SK-N-SH treated with all-trans-retinoic acid at 6 μM for 48 hours (cell line): Measurements from ENCODE around the gene MLST8.

ENCODE experiments used
- ATAC-seq: fragments of 200-7000 bp; cut with Tn5 transposase; 3 replicates; pipeline ENCODE4 v1.9.1; 2020; ENCODE audit warnings: mild to moderate bottlenecking, moderate library complexity
- ARNTL ChIP-seq: fragments of 450-650 bp; formaldehyde crosslinking; IDR thresholded peaks from 2 replicates; pipeline ENCODE4 v1.5.0; 2020; ENCODE audit warnings: low read depth, mild to moderate bottlenecking, moderate library complexity, borderline replicate concordance
- BACH2 ChIP-seq: fragments of 250-450 bp; sonication (Bioruptor Pico); IDR thresholded peaks from 2 replicates; pipeline ENCODE4 v1.9.0; 2021; ENCODE audit warnings: mild to moderate bottlenecking, borderline replicate concordance
- CREB5 ChIP-seq: fragments of 250-450 bp; sonication (Bioruptor Pico); IDR thresholded peaks from 2 replicates; pipeline ENCODE4 v1.5.1; 2020; ENCODE audit warnings: low read depth, mild to moderate bottlenecking, moderate library complexity
- CSRNP3 ChIP-seq: fragments of 250-450 bp; sonication (Bioruptor Pico); IDR thresholded peaks from 2 replicates; pipeline ENCODE4 v1.5.1; 2021; ENCODE audit warnings: mild to moderate bottlenecking, moderate library complexity
- ESRRG ChIP-seq: fragments of 250-450 bp; sonication (Bioruptor Pico); IDR thresholded peaks from 2 replicates; pipeline ENCODE4 v1.6.1; 2021; ENCODE audit warnings: mild to moderate bottlenecking
- GLIS3 ChIP-seq: fragments of 250-450 bp; sonication (Bioruptor Pico); IDR thresholded peaks from 2 replicates; pipeline ENCODE4 v1.5.0; 2020; ENCODE audit warnings: mild to moderate bottlenecking, moderate library complexity
- ISL1 ChIP-seq: fragments of 250-450 bp; sonication (Bioruptor Pico); IDR thresholded peaks from 2 replicates; pipeline ENCODE4 v2.1.2; 2022; ENCODE audit warnings: mild to moderate bottlenecking, moderate library complexity
- OSR1 ChIP-seq: fragments of 250-450 bp; sonication (Bioruptor Pico); IDR thresholded peaks from 2 replicates; pipeline ENCODE4 v1.8.0; 2022; ENCODE audit warnings: moderate library complexity, mild to moderate bottlenecking, inconsistent platforms
- POU6F1 ChIP-seq: fragments of 250-450 bp; sonication (Bioruptor Pico); IDR thresholded peaks from 2 replicates; pipeline ENCODE4 v1.8.0; 2021; ENCODE audit warnings: low read depth, mild to moderate bottlenecking, moderate library complexity, borderline replicate concordance
- PPARA ChIP-seq: fragments of 250-450 bp; sonication (Bioruptor Pico); IDR thresholded peaks from 2 replicates; pipeline ENCODE4 v1.5.0; 2020; ENCODE audit warnings: mild to moderate bottlenecking, borderline replicate concordance
- RARB ChIP-seq: fragments of 250-450 bp; sonication (Bioruptor Pico); IDR thresholded peaks from 2 replicates; pipeline ENCODE4 v1.8.0; 2021; ENCODE audit warnings: mild to moderate bottlenecking, moderate library complexity
- TCF4 ChIP-seq: fragments of 250-450 bp; sonication (Bioruptor Pico); IDR thresholded peaks from 2 replicates; pipeline ENCODE4 v1.8.0; 2021; ENCODE audit warnings: mild to moderate bottlenecking, moderate library complexity, borderline replicate concordance
- TOX ChIP-seq: fragments of 250-450 bp; sonication (Bioruptor Pico); IDR thresholded peaks from 2 replicates; pipeline ENCODE4 v1.8.0; 2021; ENCODE audit warnings: mild to moderate bottlenecking, moderate library complexity, borderline replicate concordance
- ZFP3 ChIP-seq: fragments of 250-450 bp; sonication (Bioruptor Pico); IDR thresholded peaks from 2 replicates; pipeline ENCODE4 v1.5.0; 2020; ENCODE audit warnings: mild to moderate bottlenecking, moderate library complexity
- ZFP30 ChIP-seq: fragments of 450-650 bp; formaldehyde crosslinking; IDR thresholded peaks from 2 replicates; pipeline ENCODE4 v1.5.0; 2022; ENCODE audit warnings: mild to moderate bottlenecking, moderate library complexity
- TF ChIP-seq, protein P1 (sequence below): fragments of 250-450 bp; sonication (Bioruptor Pico); IDR thresholded peaks from 2 replicates; pipeline ENCODE4 v1.5.0; 2020; ENCODE audit warnings: mild to moderate bottlenecking, moderate library complexity
- TF ChIP-seq, protein P2 (sequence below): fragments of 250-450 bp; sonication (Bioruptor Pico); IDR thresholded peaks from 2 replicates; pipeline ENCODE4 v1.8.0; 2020; ENCODE audit warnings: mild to moderate bottlenecking, moderate library complexity, borderline replicate concordance

MLST8 gene

GRCh38 chr16:2250652-2251295, 45.5 kb downstream of the MLST8 start:
- no peak for TF ChIP-seq CREB5
- TF ChIP-seq TOX (CRISPR knock-in tag), result no peak
- TF ChIP-seq BACH2 (CRISPR knock-in tag), result no peak
- TF ChIP-seq ISL1 (CRISPR knock-in tag), result no peak
- no peak for TF ChIP-seq PPARA (CRISPR knock-in tag)
- TF ChIP-seq ESRRG (CRISPR knock-in tag), result no peak
- no peak for TF ChIP-seq CSRNP3 (CRISPR knock-in tag)
- TF ChIP-seq OSR1, result no peak
- TF ChIP-seq, protein P1, sequence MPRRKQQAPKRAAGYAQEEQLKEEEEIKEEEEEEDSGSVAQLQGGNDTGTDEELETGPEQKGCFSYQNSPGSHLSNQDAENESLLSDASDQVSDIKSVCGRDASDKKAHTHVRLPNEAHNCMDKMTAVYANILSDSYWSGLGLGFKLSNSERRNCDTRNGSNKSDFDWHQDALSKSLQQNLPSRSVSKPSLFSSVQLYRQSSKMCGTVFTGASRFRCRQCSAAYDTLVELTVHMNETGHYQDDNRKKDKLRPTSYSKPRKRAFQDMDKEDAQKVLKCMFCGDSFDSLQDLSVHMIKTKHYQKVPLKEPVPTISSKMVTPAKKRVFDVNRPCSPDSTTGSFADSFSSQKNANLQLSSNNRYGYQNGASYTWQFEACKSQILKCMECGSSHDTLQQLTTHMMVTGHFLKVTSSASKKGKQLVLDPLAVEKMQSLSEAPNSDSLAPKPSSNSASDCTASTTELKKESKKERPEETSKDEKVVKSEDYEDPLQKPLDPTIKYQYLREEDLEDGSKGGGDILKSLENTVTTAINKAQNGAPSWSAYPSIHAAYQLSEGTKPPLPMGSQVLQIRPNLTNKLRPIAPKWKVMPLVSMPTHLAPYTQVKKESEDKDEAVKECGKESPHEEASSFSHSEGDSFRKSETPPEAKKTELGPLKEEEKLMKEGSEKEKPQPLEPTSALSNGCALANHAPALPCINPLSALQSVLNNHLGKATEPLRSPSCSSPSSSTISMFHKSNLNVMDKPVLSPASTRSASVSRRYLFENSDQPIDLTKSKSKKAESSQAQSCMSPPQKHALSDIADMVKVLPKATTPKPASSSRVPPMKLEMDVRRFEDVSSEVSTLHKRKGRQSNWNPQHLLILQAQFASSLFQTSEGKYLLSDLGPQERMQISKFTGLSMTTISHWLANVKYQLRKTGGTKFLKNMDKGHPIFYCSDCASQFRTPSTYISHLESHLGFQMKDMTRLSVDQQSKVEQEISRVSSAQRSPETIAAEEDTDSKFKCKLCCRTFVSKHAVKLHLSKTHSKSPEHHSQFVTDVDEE, result no peak
- no peak for TF ChIP-seq ARNTL
- TF ChIP-seq TCF4 (CRISPR knock-in tag), result no peak
- peak; percentile 4 for ATAC-seq

- peak; percentile 91 for ATAC-seq
- TF ChIP-seq GLIS3 (CRISPR knock-in tag), result peak; percentile 2; the same call in 1 of the 2 replicates
- no peak for TF ChIP-seq PPARA (CRISPR knock-in tag)
- 0 out of 2 replicates have a peak, but pooled peaks have one; percentile 18 for TF ChIP-seq CSRNP3 (CRISPR knock-in tag)
- TF ChIP-seq, protein P2, sequence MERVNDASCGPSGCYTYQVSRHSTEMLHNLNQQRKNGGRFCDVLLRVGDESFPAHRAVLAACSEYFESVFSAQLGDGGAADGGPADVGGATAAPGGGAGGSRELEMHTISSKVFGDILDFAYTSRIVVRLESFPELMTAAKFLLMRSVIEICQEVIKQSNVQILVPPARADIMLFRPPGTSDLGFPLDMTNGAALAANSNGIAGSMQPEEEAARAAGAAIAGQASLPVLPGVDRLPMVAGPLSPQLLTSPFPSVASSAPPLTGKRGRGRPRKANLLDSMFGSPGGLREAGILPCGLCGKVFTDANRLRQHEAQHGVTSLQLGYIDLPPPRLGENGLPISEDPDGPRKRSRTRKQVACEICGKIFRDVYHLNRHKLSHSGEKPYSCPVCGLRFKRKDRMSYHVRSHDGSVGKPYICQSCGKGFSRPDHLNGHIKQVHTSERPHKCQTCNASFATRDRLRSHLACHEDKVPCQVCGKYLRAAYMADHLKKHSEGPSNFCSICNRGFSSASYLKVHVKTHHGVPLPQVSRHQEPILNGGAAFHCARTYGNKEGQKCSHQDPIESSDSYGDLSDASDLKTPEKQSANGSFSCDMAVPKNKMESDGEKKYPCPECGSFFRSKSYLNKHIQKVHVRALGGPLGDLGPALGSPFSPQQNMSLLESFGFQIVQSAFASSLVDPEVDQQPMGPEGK (CRISPR knock-in tag), result peak; percentile 100
These were observed 46.2 kb downstream of the MLST8 start, which contains the start of gene ECI1 for GRCh38 chr16:2251296-2252111. ECI1 (minus strand) TSS chr16:2251587; CDS start chr16:2251566, 21 bp downstream.

DNA sequence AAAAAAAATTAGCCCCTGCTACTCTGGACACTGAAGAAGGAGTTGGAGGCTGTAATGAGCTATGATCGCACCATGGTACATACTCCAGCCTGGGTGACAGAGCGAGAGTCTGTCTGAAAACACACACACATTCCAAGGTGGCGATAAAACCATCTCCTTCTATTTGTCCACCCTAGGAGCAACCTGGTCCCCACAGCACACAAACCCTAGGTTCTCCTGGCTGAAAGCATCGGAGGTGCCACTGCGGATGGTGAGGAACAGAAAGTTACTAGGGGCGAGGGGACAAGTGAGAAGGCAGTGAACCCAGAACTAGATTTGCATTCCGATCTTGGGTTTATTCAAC, 47.5 kb downstream of the MLST8 start:
- no peak for ATAC-seq
- no peak for TF ChIP-seq RARB (CRISPR knock-in tag)
- no peak for TF ChIP-seq POU6F1 (CRISPR knock-in tag)
- no peak for TF ChIP-seq ESRRG (CRISPR knock-in tag)
- no peak for TF ChIP-seq ZFP30
- no peak for TF ChIP-seq ISL1 (CRISPR knock-in tag)
- TF ChIP-seq ZFP3 (CRISPR knock-in tag), result no peak
- no peak for TF ChIP-seq TCF4 (CRISPR knock-in tag)
- TF ChIP-seq, all 23 proteins: peak for 0
